Uterus (tissue), 4 donors: ENCODE data around the gene RUNX1. TPM values are rescaled to one million over a fixed set of nuclear protein-coding genes. Genes with fewer than 3 reads are reported as not detected.

ENCODE experiments used
- DNase-seq, 2 donors: peaks; one replicate each; pipeline ENCODE4 v3.0.0-alpha.2; 2019 to 2020
- H3K27ac ChIP-seq, 2 donors: fragments of 200-600 bp; sonication (generic); 1 replicate in 1 of 2; 2 replicates in 1 of 2; pipeline ENCODE4 v1.5.1; 2016 to 2018
- H3K27me3 ChIP-seq, 2 donors: fragments of 200-600 bp; sonication (generic); one replicate each; pipeline ENCODE4 v1.5.1; 2018 to 2019; ENCODE audit warnings: control low read depth in 1 of 2
- H3K36me3 ChIP-seq, 2 donors: fragments of 200-600 bp; sonication (generic); one replicate each; pipeline ENCODE4 v1.5.1; 2019; ENCODE audit warnings: control low read depth in 1 of 2
- H3K4me1 ChIP-seq, 2 donors: fragments of 200-600 bp; sonication (generic); one replicate each; pipeline ENCODE4 v1.5.1; 2018 to 2019; ENCODE audit warnings: control low read depth in 1 of 2
- H3K4me3 ChIP-seq, 2 donors: fragments of 200-600 bp; sonication (generic); 1 replicate in 1 of 2; 2 replicates in 1 of 2; pipeline ENCODE4 v1.5.1; 2018 to 2019; ENCODE audit warnings: mild to moderate bottlenecking in 1 of 2
- H3K9me3 ChIP-seq, 2 donors: fragments of 200-600 bp; sonication (generic); one replicate each; pipeline ENCODE4 v1.5.1; 2019; ENCODE audit warnings: control low read depth in 1 of 2
- CTCF ChIP-seq, 4 experiments: fragments of 200-600 bp in 2 of 4; fragments of 450-650 bp in 2 of 4; sonication (generic) in 2 of 4; IDR thresholded peaks; one replicate each; pipeline ENCODE4 v1.5.1; 2016 to 2019; ENCODE audit warnings: antibody characterized with exemption in 4 of 4, mild to moderate bottlenecking in 2 of 4, moderate library complexity in 1 of 4
- POLR2A ChIP-seq, 2 donors: fragments of 450-650 bp; IDR thresholded peaks; one replicate each; pipeline ENCODE4 v1.6.1; 2016; ENCODE audit warnings: antibody characterized with exemption in 2 of 2, mild to moderate bottlenecking in 1 of 2, moderate library complexity in 1 of 2
- intact Hi-C: fragments of 100-400 bp; cut with DNase I; formaldehyde crosslinking; loops from one replicate; pipeline ENCODE4 v1.15.1; 2023; ENCODE audit warnings: low total_unique reads
- total RNA-seq, 4 donors: library from RNA; depleted of rRNA in 3 of 4; stranded (reverse); fragments of >200 nt in 3 of 4; gene quantifications; one replicate each; pipeline versions ENCODE4 v1.1.0 to v1.2.4, GENCODE V29; 2014 to 2023
- donor health status: DM: yes; HTN: yes; CAD: no.

The RUNX1 gene
- total RNA-seq, 4 donors from 2014 or later, result under 0.01 to 13.2 (median 8.7) TPM

GRCh38 chr21:34992180-34992579 lies 56.9 kb downstream of the RUNX1 start:
- Histone ChIP-seq H3K27ac (no peak overlapping the region), H3K4me1 (no peaks in the 10 kb centered on the region), H3K9me3 (no peaks in the 10 kb centered on the region), H3K27me3 (no peaks in the 10 kb centered on the region), H3K36me3 (no peaks in the 10 kb centered on the region), H3K4me3 (no peak overlapping the region)
- TF ChIP-seq CTCF (IDR thresholded peaks at IDR 0.05) (no peak), POLR2A (IDR thresholded peaks at IDR 0.05) (no peak)
- no peak for DNase-seq
- intact Hi-C loops, result no loop called here

GRCh38 chr21:34991366-34991957 lies 57.6 kb downstream of the RUNX1 start:
- intact Hi-C loops, result no loop called here
- H3K27ac ChIP-seq, result no peak overlapping the region
- TF ChIP-seq CTCF (IDR thresholded peaks at IDR 0.05) (no peak), POLR2A (IDR thresholded peaks at IDR 0.05) (no peak)
- no peak overlapping the region for H3K4me3 ChIP-seq
- no peaks in the 10 kb centered on the region for H3K27me3 ChIP-seq
- no peaks in the 10 kb centered on the region for H3K4me1 ChIP-seq
- H3K36me3 ChIP-seq, result no peaks in the 10 kb centered on the region
- DNase-seq, result no peak
- H3K9me3 ChIP-seq, result no peaks in the 10 kb centered on the region

- Histone ChIP-seq H3K27ac (no peak overlapping the region), H3K4me3 (no peak overlapping the region), H3K27me3 (no peaks in the 10 kb centered on the region), H3K9me3 (no peaks in the 10 kb centered on the region), H3K36me3 (no peaks in the 10 kb centered on the region), H3K4me1 (no peaks in the 10 kb centered on the region)
- intact Hi-C loops, result no loop called here
- no peak for TF ChIP-seq POLR2A (IDR thresholded peaks at IDR 0.05)
- TF ChIP-seq CTCF (IDR thresholded peaks at IDR 0.05), result no peak
- DNase-seq, result no peak
Observed at GRCh38 chr21:34990842-34991241, 58.3 kb downstream of the RUNX1 start.

GRCh38 chr21:34989337-34990151 lies 59.6 kb downstream of the RUNX1 start:
- no peaks in the 10 kb centered on the region for H3K27me3 ChIP-seq
- no peaks in the 10 kb centered on the region for H3K9me3 ChIP-seq
- intact Hi-C loops, result no loop called here
- no peak overlapping the region for H3K27ac ChIP-seq
- no peaks in the 10 kb centered on the region for H3K36me3 ChIP-seq
- TF ChIP-seq POLR2A (IDR thresholded peaks at IDR 0.05), result no peak
- TF ChIP-seq CTCF (IDR thresholded peaks at IDR 0.05), result no peak
- no peaks in the 10 kb centered on the region for H3K4me1 ChIP-seq
- H3K4me3 ChIP-seq, result no peak overlapping the region
- DNase-seq, result no peak

- DNase-seq, result no peak
- H3K36me3 ChIP-seq, result no peaks in the 10 kb centered on the region
- no peak overlapping the region for H3K27ac ChIP-seq
- intact Hi-C loops, result no loop called here
- H3K9me3 ChIP-seq, result no peaks in the 10 kb centered on the region
- no peaks in the 10 kb centered on the region for H3K27me3 ChIP-seq
- no peaks in the 10 kb centered on the region for H3K4me1 ChIP-seq
- H3K4me3 ChIP-seq, result no peak overlapping the region
- no peak for TF ChIP-seq CTCF (IDR thresholded peaks at IDR 0.05)
- TF ChIP-seq POLR2A (IDR thresholded peaks at IDR 0.05), result no peak
Observed at GRCh38 chr21:34988625-34989024, 60.5 kb downstream of the RUNX1 start.
